ENCODE measurements around the gene CALN1. TPM values are rescaled to one million over a fixed set of nuclear protein-coding genes. Genes with fewer than 3 reads are reported as not detected.

Gene CALN1
- total and polyA plus RNA-seq, 2 of the 8 experiments (the other 6 are each of a cell fraction or from before 2014, with no cell fraction given): 6.4 to 15.2 TPM

GRCh38 chr7:72112530-72112929 is 299.6 kb downstream of the CALN1 start:
- H3K14ac ChIP-seq (ENCODE audit: insufficient read length): no peak overlapping the region
- H3K36me3 ChIP-seq (ENCODE audit: control insufficient read depth in 2 of 4, insufficient read depth in 4 of 4, low read length in 3 of 4): peaks cover 0 to 4% (median 0%) of the 10 kb centered on the region in 4 experiments; a peak in 1 of 8 replicates
- 87% methylated on average over 4 of the region's 4 CpGs; no CpG with 5 or more reads in 1 of the 2 experiments for WGBS, 2 experiments (ENCODE audit: extremely low coverage in 1 of 2, insufficient coverage in 1 of 2, insufficient read length in 1 of 2, insufficient replicate concordance in 2 of 2, low coverage in 1 of 2, low lambda C conversion rate in 2 of 2, missing lambda C conversion rate in 1 of 2)
- no peaks in the 10 kb centered on the region for H3K79me1 ChIP-seq (ENCODE audit: low read depth, low read length)
- H4K5ac ChIP-seq (ENCODE audit: insufficient read length, low read depth, low read length): no peak overlapping the region
- no peak overlapping the region for H2BK120ac ChIP-seq (replicated peaks; ENCODE audit: low read depth, low read length)
- H3K23me2 ChIP-seq (ENCODE audit: low read depth, low read length): peaks cover 2% of the 10 kb centered on the region; the same call in 1 of the 2 replicates
- no peak overlapping the region for H3K23ac ChIP-seq (ENCODE audit: insufficient read length)
- DNase-seq (ENCODE audit: low read depth in 1 of 2, low spot score in 2 of 2) (no peak), FAIRE-seq (no peak)
- H3K79me2 ChIP-seq (ENCODE audit: control insufficient read depth in 1 of 2, insufficient read depth in 2 of 2, low read length in 2 of 2): no peaks in the 10 kb centered on the region
- no peak overlapping the region for H3K18ac ChIP-seq (ENCODE audit: extremely low read depth, low read length)
- H2BK15ac ChIP-seq (ENCODE audit: low read length): no peak overlapping the region
- no peak overlapping the region for H3K4me2 ChIP-seq (ENCODE audit: insufficient read depth in 1 of 2, low read depth in 2 of 2, low read length in 2 of 2)
- no peak overlapping the region for H4K8ac ChIP-seq (ENCODE audit: extremely low read depth, insufficient read depth, low read length)
- H2BK5ac ChIP-seq (ENCODE audit: low read depth, low read length): no peak overlapping the region
- H4K20me1 ChIP-seq (replicated peaks in 1 of 2; ENCODE audit: control insufficient read depth in 1 of 2, insufficient read depth in 2 of 2, low read length in 2 of 2): no peaks in the 10 kb centered on the region
- no peaks in the 10 kb centered on the region for H3K27me3 ChIP-seq (replicated peaks in 1 of 4; ENCODE audit: control insufficient read depth in 3 of 4, extremely low read depth in 1 of 4, insufficient read depth in 3 of 4, low read length in 3 of 4)
- ChIA-PET CTCF (ENCODE audit: partially characterized antibody) (interaction anchor here (1.4 kb wide), 1 partner anchor 187 kb away, joined by 5 read pairs; no protein-coding TSS in a partner anchor), POLR2A (ENCODE audit: partially characterized antibody) (no interaction called here)
- no peak overlapping the region for H3K9ac ChIP-seq (replicated peaks in 1 of 4; ENCODE audit: extremely low read depth in 1 of 4, low read depth in 3 of 4, low read length in 3 of 4)
- H2BK20ac ChIP-seq (ENCODE audit: low read length): no peak overlapping the region
- H4K91ac ChIP-seq (replicated peaks; ENCODE audit: insufficient read length, low read length): no peak overlapping the region
- H3K9me3 ChIP-seq (ENCODE audit: insufficient read depth in 2 of 2, low read depth in 1 of 2, low read length in 1 of 2): peaks cover 8 to 10% of the 10 kb centered on the region in 2 experiments
- H2AK5ac ChIP-seq (ENCODE audit: low read depth, low read length): no peak overlapping the region
- H3K56ac ChIP-seq (replicated peaks; ENCODE audit: insufficient read length, low read depth, low read length): no peak overlapping the region
- no peak overlapping the region for H2BK12ac ChIP-seq (ENCODE audit: low read depth, low read length)
- no peak overlapping the region for H2AFZ ChIP-seq (ENCODE audit: low read length)
- peaks cover 0 to 5% (median 2%) of the 10 kb centered on the region in 4 experiments; a peak in 3 of 7 replicates for H3K4me1 ChIP-seq (replicated peaks in 1 of 4; ENCODE audit: control insufficient read depth in 3 of 4, insufficient read depth in 4 of 4, low read length in 3 of 4)
- no peak overlapping the region for H3K27ac ChIP-seq (ENCODE audit: low read depth, low read length)
- H3K4ac ChIP-seq (replicated peaks; ENCODE audit: insufficient read length, low read depth, low read length): no peak overlapping the region
- no peak overlapping the region for H3K4me3 ChIP-seq (ENCODE audit: extremely low read depth in 1 of 4, insufficient read depth in 2 of 4, low read depth in 3 of 4, low read length in 4 of 4)
- TF ChIP-seq TCF12 (IDR thresholded peaks at IDR 0.05; ENCODE audit: low read depth, low read length): no peak

Measured in H1 (cell line).